GM18519 (cell line): ENCODE results near the gene TSHB.
"Not testable (repeated sequence)": the region's sequence is repeated elsewhere in the genome, so short reads cannot be mapped to it uniquely, and the experiment has no call there.

Experiments used
- ATAC-seq: cut with Tn5 transposase; IDR thresholded peaks from one replicate; pipeline ENCODE4 v1.9.1; 2021; ENCODE audit warnings: mild to moderate bottlenecking, moderate library complexity; ENCODE audit not compliant: unreplicated experiment, low FRiP score

The TSHB gene

DNA sequence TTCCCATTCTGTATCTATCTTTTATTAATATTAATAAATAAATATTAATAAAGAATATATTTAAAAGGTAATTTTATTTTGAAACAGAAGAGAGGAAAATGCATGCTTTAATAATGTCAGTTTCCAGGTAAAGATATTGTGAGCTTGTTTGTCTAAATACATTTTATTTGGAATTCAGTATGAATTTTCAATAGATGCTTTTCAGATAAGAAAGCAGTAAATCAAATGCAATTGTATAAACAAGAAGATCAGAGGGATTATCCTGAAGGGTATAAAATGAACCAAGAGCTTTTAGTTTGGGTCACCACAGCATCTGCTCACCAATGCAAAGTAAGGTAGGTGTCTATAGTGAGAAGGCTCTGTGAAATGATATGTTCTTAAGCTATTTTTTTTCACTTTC, at the start of gene TSHB:
Gene TSHB (plus strand): TSS at position 301 of the 400 bp plus-strand sequence. CDS start 3,537 bp downstream, outside the sequence.
- ATAC-seq = no peak

DNA sequence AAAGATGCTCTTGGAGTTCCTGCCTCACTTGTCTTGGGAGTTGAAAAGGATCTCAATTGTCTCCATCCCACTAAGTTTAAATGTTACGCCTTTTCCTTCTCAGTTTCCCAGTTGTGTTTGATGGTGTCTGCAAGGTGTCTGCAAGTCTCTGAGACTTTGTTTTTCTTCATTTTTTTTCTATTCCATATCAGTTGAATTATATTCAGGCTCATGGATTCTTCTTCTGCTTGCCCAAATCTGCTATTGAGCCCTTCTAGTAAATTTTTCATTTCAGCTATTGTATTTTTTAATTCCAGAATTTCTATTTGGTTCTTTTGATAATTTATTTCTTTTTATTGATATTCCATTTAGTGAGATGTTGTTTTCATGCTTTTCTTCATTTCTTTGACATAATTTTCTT, 47.4 kb upstream of the TSHB start:
- ATAC-seq = no peak

DNA sequence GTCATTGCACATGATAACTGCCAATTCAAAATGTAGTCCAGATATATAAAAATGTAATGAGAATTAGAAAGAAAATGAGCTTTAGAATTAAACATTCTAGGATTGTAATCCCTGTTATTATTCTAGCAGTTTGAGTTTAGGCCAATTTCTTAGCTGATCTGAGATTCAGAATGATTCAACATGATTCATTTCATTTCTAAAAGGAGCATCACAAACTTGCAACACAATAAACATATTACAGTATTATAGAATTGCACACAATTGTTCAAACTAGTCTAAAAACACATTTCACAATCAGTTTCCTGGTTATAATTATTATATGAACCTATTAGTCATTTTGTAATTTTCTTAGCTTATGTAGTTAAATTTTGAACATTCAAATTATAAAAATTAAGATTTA, 43.3 kb upstream of the TSHB start:
- no peak for ATAC-seq

DNA sequence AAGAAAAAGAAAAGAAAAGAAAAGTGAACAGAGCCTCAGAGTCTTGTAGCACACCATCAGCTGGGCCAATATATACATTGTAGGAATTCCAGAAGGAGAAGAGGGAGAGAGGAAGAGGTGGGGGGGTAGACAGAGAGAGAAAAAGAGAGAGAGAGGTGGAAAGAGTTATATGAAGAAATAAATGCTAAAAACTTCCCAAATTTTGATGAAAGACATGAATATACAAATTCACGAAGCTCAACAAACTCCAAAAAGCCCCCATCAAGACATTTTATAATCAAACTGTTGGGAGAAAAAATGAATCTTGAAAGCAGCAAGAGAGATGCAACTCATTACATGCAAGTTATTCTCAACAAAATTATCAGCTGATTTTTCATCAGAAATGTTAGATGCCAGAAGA, 41.5 kb upstream of the TSHB start:
- no peak for ATAC-seq

DNA sequence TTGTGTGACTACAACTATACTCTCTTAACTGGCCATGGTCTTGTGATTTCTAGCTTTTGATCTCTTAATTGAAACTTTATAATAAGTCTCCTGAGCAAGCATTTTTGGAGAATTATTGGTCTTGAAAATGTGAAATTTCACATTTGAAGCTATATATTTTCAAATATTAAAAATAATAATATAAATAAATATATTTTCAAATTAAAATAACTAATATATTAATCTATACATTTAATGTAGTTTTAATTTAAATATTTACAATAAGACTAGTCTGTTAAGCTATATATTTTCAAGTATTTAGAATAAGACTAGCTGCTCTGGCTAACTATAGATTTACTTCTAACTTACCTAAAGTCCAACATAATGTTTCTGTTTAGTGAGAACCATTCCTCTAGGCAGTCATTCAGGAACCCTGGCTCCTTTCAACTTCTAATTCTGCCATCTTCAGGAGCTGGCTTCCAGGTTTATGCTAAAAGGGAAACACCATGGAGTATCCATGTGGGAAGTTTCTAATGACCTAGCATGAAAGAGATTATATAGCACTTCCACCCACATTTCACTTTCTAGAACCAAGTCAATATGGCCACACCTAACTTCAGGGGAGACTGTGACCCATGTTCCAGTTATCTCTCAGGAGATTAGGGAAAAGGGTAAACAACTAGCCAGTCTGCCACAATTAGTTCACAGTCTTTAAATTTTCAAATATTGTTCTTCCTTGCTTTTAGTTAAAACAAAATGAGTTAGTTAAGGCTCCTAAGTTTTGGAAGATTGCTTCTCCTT, 31.9 kb upstream of the TSHB start:
- ATAC-seq = no peak

DNA sequence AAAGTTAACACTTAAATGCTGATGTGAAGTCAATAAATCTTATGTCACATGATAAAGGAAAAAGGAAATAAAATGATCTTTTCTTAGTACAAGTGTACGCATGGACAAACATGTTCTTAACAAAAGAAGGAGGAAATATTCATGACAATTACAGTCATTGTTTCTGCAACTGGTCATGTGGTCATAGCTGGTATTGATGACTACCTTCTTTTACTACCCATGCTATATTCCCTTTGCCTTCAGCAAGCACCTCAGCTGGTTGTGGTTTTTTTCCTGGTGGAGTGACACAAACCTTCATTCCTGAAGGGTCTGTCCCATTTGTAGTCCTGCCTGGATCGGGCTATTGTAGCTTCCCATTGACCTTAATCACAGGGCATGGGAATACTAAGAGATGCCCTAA, 23.4 kb upstream of the TSHB start:
- no peak for ATAC-seq

- ATAC-seq = no peak
These were observed 17.6 kb upstream of the TSHB start for GRCh38 chr1:115012006-115012405.

GRCh38 chr1:115012434-115012833, 17.2 kb upstream of the TSHB start:
- ATAC-seq = no peak

DNA sequence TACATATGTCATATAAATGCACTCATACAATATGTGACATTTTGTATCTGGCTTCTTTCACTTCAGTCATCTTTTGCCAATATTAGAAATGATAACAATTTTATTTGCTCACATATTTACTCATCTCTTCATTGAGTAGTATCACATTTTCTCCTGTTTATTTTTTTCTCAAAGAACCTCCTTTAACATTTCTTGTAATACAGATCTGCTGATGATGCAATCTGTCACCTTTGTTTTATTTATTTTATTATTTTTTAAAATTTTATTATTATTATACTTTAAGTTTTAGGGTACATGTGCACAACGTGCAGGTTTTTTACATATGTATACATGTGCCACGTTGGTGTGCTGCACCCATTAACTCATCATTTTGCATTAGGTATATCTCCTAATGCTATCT, 15.8 kb upstream of the TSHB start:
- ATAC-seq = no peak

- ATAC-seq = not testable (repeated sequence)
These were observed 10.1 kb upstream of the TSHB start for GRCh38 chr1:115019549-115019948.

DNA sequence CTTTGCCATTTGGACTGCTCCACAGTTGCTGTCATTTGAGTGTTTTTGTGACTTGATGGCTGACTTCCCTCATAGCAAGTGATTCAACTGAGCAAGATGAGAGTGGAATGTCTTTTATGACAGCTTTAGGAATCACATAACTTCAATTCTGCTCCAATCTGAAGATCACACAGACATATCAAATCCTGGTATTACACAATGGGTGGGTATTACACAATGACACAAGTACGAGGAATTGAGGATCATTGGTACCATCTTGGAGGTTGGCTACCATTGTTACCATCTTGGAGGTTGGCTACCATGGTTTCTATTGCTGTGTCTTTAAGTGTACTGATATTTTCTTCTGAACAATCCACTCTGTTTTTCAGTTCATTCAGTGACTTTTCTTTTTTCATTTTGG, 8.5 kb upstream of the TSHB start:
- ATAC-seq = no peak

GRCh38 chr1:115023593-115023992, 6.0 kb upstream of the TSHB start:
- ATAC-seq = no peak

- no peak for ATAC-seq
These were observed 2.0 kb downstream of the TSHB start for GRCh38 chr1:115031595-115031994.

DNA sequence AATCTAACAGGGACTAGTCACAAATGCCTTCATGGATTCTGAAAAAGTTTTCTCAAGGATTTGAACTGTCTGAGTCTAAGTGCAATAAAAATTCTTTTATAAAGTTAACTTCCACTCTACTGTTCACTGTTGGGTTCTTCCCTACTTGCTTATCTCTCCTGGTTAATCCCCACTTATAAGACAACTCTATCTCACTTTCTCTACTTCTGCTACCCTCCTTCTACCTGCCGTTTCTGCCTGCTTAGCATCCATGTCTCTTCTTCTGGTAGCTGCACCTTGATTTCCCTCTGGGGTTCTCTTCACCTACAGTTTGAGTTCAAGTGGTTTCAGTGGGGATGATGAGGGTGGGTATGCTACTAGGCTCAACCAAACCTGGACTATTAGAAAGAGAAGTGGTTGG, 6.0 kb downstream of the TSHB start:
- ATAC-seq = no peak

GRCh38 chr1:115036814-115037507, 7.3 kb downstream of the TSHB start:
- ATAC-seq = no peak

- ATAC-seq = no peak
These were observed 10.9 kb downstream of the TSHB start for GRCh38 chr1:115040501-115040900.

DNA sequence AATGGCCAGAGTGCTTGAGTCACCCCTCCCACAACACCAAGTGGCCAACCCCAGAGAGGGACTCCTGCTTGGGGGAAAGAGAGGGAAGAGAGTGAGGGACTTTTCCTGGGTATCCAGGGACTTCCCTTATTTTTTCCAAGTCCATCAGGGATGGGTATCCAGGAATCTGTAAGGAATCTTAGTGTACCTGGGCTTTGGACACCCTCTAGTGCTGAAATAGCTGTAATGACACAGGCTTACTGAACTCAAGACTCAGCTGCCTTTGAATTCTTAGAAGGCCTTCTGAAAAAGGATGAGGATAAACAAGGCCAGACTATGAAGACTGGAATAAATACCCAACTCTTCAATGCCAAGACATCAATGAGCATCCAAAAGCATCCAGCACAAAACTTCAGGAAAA, 12.0 kb downstream of the TSHB start:
- no peak for ATAC-seq

DNA sequence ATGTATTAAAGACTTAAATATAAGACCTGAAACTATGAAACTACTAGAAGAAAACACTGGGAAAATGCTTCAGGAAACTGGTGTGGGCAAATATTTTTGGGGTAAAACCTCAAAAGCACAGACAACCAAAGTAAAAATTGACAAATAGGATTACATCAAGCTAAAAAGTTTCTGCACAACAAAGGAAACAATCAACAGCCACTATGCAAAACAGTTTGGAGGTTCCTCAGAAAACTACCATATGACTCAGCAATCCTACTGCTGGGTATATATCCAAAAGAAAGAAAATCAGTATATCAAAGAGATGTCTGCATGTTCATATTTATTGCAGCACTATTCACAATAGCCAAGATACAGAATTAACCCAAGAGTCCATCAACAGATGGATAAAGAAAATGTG, 17.1 kb downstream of the TSHB start:
- ATAC-seq = no peak

- no peak for ATAC-seq
These were observed 22.2 kb downstream of the TSHB start for GRCh38 chr1:115051850-115052249.

DNA sequence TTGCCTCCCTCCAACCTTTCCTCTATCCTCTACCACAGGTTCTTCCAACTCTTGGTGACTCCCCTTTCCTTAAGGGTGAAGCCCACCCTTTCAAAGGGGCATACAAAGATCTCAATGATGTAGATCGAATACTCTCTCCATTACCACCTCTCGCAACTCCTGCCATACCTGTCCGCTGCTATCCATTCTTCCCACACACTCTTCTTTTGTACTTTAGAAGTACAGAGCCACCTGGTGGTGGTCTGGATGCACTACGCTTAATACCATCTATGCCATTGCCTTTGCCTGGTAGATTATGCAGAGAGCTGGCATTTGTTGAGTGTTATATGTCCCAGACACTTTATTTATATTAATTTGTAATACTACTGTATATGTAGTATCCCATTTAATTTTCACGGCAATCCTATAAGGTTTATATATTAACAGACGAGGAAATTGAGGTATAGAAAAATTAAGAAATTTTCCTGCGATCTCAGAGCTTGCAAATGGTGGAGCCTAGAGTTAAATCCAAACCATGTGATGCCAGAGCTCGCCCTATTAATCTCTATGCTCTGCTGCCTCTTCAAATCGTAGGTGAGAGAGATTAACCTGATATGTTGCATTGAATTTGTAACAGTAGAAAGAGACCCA, 22.9 kb downstream of the TSHB start:
- ATAC-seq = peak; percentile 93

- ATAC-seq = no peak
These were observed 26.8 kb downstream of the TSHB start for GRCh38 chr1:115056395-115056798.
